HuH-7.5 (cell line): ENCODE measurements around the gene OLFM3.

Experiments
- DNase-seq: peaks from one replicate; pipeline ENCODE4 v3.0.0; 2011; ENCODE audit warnings: low spot score

Gene OLFM3

DNA sequence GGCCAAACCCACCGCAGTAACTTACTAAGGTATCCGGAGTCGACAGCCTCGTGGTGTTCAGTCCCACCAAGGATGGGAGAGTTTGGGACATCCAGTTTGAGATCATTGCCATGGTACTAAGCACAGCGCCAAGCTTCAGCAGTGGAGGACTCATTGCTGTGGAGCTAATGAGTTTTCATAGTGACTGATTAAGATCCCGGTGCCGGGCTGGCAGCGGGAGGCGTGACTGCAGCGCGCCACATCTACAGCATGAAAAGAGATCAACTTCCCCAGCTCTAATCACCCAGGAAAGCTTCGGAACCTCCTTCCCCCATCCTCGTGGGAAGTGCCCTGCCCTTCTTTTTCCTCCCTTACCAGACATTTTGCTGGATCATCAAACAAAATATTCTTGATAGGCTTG is 149.9 kb downstream of the OLFM3 start:
- DNase-seq = no peak

DNA sequence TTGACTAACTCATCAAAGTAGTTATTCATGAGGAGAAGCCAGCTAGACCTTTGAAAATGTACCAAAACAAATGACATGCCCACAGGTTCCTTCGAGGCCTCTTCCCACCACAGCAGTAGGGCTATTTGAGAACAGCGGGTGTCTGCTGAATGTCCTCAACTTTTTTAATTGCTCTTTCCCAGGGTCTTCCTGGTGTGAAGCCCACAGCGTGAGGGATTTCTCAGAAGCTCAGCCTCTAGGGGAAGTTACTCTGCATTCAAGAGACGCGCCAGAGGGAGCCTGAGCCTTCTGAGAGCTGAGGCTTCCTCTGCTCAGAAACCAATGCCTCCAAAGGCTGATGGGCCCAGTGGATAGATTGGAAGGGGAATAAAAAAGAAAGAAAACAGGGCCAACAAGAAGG is 153.6 kb downstream of the OLFM3 start:
- DNase-seq = no peak

DNA sequence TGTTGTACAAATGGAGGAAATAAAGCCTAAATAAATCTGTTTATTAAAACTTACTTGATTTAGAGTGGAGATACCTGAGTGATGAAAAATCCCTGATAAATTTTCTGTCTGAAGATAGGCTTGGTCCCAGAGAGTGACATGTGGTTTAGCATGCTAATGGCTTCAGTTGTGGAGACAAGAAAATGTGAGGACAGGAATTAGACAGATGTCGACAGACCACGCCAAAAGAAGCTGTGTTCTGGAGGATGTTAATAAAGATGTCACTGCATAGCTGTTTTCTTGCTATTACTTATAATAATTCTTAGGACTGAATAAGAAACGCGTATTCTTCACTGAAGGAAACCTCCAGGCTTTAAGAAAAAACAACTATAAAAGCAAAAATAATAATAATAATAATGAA is 154.9 kb downstream of the OLFM3 start:
- DNase-seq = no peak

DNA sequence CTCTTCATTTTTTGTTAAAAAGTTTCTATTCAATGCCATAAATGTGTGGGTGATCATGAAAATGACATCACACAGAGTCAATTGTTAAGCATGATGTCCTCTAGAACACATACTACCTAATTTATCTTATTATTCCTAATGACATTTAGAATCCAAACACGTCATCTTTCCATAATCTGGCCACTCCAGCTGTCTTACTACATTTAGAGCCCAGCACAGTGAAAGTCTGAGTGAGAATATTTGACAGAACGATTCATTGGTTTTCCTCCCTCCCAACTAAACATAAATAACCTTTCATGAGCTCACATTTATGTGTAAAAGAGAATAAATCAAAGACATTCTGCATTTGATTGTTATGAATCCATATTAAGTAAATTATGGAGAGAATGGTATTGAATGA is 160.7 kb downstream of the OLFM3 start:
- DNase-seq = no peak

DNA sequence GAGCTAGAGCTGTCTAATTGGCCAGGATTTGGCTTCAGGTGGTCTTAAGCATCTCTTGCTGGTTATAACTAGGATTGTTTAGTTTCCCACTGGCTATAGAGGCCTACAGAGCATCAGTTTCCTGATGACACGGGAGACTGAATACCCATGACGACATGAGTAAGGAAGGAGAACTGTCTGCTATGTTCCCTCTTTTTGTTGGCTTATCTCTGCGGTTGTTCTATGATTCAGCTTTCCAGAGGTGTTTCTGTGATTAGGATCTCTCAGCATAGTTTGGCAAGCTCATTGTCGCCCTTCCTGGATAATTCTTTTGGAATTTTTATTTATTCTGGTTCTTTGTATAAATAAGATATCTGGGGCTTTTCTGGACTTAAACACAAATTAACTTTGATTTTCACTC is 163.4 kb downstream of the OLFM3 start:
- no peak for DNase-seq

DNA sequence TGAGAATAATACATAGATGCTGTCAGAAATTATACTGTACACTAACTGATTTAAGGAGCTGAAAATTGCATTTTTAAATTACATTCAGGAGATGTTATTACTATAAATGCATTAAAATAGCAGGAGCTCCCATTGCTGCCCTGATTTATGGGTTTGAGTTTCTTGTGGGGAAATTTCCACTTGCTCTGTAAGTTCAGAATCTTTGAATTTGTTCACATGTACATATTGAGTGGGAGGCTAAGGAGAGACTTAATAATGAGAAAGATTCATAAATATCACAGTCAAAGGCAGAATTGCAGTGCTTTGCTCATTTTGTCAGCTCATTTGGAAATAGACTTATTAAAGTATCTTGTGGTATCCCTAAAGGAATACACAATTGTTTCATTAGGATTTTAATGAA is 170.3 kb downstream of the OLFM3 start:
- no peak for DNase-seq

DNA sequence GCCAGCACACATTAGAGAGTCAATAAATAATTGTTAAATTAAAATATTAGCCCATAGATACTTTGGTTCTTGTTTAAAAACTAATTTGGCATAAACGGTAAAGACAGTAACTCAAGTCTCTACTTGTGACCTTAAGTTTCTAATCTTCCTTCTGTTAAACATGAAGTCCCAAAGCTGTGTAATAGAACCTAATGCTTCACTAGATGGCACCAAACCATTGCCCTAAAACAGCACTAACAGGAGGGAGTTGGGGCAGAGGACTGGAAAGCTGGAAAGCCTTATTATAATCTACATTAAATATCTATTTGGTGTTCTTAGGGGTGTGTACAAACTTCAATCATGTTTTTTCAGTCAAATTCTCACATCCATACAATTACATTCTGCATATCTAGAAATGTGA is 176.7 kb downstream of the OLFM3 start:
- no peak for DNase-seq

DNA sequence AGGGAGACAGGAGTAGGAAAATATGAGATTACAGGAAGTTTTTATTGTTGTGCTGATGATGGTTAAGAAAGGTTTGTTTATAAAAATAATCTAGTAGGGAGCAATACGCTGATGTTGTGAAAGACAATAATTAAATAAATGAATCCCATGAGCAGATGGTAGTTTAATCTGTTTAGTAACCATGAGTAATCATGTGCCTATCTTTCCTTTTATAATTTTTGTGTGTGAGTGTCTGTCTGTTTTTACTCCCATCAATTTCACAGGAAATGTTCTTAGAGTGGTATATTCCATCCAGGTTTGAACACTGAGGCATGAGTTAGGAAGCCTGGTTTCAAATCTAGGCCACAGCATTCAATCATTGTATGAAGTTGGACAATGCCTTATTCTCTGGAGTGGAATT is 180.5 kb downstream of the OLFM3 start:
- DNase-seq = no peak

DNA sequence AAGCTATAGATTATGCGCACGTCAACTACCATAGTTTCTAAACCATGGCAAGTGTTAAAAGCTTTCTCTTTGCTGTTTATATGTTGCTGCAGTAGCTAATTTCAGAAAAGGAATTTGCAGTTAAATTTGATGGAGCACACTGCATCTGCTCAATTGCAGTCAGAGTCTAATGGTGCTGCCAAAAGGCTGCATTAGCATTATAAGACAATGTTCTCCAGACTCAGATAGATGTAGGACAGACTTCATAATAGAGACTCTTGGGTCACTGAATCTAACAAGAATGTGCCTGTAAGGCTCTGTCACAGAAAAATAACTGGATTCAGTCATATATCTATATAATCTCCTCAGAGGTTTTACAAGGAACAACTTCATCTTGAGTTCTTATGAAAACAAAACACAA is 198.3 kb downstream of the OLFM3 start:
- no peak for DNase-seq

DNA sequence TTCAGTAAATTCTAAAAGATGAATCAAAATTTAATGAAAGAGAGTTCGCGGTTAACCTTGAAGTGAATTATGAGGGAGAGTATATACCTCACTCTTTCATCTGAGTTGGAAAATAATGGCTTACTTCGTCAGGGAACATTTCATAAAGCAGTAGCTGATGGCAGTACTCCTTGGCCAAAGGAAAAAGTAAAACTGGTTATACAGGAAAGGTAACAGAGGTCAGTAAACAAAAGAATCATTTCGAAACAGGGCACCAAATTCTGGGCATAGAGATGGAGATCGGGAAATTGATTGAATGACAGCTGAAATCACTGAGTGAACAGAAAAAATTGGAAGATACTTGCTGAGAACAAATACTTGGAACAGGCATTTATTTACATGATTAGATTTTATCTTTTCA is 199.0 kb downstream of the OLFM3 start:
- no peak for DNase-seq

DNA sequence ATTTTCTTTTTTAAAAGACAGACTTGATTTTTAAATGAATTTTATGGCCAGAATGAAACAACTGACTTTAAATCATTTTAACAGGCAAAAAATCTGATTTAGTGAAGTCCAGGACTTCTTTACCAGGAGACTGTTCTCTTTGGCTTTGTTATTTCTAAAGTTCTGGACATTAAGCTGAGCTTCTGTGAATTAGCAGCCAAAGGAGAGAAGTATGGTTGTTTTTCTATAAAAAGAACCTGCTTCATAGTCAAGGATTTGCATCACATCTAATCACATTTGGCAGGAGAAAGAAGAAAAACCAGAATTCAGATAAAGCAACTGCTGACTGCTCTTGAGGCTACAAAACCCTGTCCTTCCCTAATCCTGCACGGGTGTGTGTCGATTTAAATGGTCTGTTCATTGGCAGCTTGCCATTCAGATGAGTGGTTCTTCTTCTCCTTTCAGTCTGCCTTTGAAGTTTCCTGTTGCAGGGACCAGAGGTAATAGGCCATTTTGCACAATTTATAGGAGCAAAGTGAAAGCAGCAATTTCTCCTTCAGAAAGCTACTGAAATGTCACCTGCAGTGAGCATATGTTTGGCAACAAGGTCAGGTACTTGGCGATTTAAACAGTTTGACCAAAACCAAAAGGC is 215.4 kb downstream of the OLFM3 start:
- no peak for DNase-seq

DNA sequence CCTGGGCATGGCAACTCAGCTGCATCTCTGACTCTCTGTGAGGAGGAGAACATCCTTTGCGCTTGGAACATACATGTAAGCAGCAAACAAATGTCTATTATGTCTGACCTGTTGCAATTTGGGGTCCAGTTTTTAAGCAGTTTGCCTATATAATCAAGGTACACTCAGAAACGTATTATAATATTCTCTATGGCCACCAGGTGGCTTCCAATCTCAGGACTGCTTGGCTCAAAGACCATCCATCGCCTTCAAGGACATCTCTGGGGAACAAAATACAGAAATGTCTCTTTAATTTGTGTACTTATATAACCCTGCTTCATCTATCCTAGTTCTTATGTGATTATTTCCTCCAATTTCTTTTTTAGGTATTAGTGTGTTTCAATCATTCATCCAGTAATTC is 227.2 kb downstream of the OLFM3 start:
- peak; percentile 2 for DNase-seq

DNA sequence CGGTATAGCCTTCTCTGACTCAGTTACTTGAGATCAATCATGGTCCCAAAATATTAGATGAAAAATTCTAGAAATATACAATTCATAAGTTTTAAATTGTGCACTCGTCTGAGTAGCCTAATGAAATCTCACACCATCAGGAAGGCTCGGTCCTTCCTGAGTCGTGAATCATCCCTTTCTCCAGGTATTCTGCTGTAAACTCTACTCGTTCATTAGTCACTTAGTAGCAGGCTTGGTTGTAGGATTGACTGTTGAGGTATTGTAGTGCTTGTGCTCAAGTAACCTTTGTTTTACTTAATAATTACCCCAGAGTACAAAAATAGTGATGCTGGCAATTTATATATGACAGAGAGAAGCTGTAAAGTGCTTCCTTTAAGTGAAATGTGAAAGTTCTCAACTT is 238.7 kb downstream of the OLFM3 start:
- DNase-seq = no peak

DNA sequence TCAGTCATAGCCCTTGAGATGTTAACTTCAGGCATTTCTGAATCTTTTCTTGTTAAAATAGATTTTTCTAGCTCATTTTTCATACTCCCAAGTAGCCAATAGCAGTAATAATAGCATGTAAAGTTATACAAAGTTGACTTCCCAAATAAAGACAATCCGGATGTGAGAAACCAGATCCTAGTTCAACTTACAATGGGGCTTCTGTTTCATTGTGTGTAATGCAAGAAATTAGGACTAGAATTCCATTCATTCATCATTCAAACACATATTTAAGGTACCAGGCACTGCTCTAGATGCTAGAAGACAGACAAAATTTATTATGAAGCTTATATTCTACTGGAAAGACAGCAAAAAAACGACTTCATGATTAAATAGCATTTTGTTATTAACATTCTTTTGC is 240.3 kb downstream of the OLFM3 start:
- DNase-seq = no peak
